ENCODE results near the gene PCDHAC1.
"Not testable (repeated sequence)": the region's sequence is repeated elsewhere in the genome, so short reads cannot be mapped to it uniquely, and the experiment has no call there.

The PCDHAC1 gene, protein sequence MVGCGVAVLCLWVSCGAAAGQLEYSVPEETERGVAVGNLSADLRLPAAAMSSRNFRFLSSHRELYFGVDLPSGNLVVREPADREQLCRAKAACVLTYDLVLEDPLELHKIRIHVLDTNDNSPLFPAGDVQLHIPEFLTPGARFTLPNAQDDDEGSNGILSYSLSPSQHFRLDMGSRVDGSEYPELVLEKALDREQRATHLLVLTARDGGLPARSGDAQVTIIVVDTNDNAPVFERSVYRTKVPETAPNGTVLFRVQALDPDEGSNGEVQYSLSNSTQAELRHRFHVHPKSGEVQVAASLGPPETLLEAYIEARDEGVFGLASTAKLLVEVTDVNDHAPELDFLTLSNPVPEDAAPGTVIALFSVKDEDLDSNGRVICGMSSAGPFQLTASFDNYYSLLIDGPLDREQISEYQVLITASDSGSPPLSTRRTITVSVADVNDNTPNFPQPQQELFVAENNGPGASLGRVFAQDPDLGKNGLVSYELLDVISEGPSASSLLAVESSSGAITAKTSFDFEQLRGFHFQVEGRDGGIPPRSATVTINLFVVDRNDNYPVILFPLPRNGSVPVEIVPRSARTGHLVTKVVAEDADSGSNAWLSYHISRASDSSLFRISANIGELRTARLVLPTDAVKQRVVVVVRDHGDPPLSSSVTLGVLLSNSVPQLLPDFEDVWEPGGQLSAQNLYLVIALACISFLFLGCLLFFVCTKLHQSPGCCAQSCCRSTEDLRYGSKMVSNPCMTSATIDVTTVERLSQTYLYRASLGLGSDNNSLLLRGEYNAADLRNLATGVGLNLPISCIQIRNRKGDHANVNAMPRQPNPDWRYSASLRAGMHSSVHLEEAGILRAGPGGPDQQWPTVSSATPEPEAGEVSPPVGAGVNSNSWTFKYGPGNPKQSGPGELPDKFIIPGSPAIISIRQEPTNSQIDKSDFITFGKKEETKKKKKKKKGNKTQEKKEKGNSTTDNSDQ

GRCh38 chr5:140925806-140926442 lies at the start of gene PCDHAC1:
Gene PCDHAC1 (plus strand): TSS chr5:140926299. CDS start chr5:140926893, 594 bp downstream.
- no peak for DNase-seq

DNA sequence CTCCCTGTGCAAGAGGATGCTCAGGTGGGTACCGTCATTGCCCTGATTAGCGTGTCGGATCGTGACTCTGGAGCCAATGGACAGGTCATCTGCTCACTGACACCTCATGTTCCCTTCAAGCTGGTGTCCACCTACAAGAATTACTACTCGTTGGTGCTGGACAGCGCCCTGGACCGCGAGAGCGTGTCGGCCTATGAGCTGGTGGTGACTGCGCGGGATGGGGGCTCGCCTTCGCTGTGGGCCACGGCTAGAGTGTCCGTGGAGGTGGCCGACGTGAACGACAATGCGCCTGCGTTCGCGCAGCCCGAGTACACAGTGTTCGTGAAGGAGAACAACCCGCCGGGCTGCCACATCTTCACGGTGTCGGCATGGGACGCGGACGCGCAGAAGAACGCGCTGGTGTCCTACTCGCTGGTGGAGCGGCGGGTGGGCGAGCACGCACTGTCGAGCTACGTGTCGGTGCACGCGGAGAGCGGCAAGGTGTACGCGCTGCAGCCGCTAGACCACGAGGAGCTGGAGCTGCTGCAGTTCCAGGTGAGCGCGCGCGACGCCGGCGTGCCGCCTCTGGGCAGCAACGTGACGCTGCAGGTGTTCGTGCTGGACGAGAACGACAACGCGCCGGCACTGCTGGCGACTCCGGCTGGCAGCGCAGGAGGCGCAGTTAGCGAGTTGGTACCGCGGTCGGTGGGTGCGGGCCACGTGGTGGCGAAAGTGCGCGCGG lies 49.4 kb upstream of the PCDHAC1 start:
- not testable (repeated sequence) for DNase-seq

DNA sequence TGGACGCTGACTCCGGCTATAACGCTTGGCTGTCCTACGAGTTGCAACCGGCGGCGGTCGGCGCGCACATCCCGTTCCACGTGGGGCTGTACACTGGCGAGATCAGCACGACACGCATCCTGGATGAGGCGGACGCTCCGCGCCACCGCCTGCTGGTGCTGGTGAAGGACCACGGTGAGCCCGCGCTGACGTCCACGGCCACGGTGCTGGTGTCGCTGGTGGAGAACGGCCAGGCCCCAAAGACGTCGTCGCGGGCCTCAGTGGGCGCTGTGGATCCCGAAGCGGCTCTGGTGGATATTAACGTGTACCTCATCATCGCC lies 48.9 kb upstream of the PCDHAC1 start:
- DNase-seq = no peak

- DNase-seq = no peak
These were observed 44.1 kb upstream of the PCDHAC1 start, which contains the start of gene PCDHA13 for GRCh38 chr5:140881889-140882590. Gene PCDHA13 (plus strand): TSS chr5:140882124. CDS start chr5:140882269, 145 bp downstream.

- DNase-seq = no peak
These were observed 43.6 kb upstream of the PCDHAC1 start for GRCh38 chr5:140882591-140882899.

- no peak for DNase-seq
These were observed 42.7 kb upstream of the PCDHAC1 start for GRCh38 chr5:140883373-140883772.

GRCh38 chr5:140883927-140884697 lies 42.0 kb upstream of the PCDHAC1 start:
- DNase-seq = no peak

DNA sequence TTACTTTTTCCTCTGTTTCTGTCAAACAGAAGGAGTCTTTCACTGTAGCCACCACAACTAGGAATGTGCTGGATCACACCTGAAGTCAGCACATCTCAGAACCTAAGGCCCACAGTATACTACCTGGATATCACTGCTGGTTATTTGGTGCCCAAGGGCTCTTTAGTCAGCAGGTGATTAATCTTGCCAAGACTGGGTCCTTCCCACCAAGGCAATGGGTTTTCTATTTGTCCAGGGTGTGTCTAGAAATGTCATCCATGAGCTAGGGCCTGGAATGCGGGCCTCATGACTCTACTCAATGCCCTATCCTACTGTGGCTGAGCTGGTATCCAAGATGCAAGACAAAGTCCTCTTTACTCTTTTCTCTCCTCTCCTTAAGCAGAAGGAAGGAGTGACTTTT lies 9.8 kb upstream of the PCDHAC1 start:
- no peak for DNase-seq

DNA sequence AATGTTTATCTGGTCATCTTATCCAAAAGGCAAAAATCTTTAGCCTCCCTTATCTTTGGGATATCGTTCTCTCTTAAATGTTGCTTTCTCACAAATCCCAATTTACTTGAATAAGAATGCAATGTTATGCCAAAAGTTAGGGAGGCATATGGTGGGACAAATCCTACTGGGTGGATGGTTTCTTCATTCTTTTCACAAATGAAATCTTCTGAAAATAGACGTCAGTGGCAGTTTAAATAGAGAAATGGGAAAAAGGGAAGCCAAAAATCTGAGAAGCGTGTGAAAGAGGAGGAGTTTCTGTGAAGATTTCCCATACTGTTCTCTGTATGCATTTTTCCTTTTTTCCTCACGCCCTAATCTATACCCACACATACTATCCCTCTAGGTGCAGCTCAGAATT lies 2.5 kb upstream of the PCDHAC1 start:
- DNase-seq = no peak

DNA sequence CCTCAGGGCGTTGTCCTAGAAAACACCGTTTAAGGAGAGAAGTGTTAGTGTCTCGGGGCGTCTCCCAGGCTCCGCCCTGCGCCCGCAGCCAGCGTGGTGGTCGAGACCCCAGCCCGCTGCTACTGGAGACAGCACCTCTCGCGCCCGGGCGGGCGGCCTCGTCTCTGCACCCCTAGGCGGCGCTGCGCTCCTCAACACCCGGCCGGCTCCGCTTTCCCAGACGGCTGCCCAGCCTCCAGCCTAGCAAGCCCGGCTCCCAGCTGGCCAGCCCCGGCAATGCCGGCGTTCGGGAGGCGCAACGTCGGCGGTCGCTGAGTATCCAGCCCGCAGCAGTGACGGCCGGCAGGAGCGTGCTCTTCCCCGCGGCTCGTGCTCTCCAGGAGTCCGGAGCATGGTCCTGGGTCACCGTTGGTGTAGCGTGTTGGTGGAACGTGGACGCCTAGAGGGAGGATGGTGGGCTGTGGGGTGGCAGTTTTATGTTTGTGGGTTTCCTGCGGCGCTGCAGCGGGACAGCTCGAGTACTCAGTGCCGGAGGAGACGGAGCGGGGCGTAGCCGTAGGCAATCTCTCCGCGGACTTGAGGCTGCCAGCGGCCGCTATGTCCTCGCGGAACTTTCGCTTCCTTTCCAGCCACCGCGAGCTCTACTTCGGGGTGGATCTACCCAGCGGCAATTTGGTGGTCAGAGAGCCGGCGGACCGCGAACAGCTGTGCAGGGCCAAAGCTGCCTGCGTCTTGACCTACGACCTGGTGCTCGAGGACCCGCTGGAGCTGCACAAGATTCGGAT lies 536 bp downstream of the PCDHAC1 start:
- DNase-seq = peak; percentile 9

- DNase-seq = no peak
These were observed 1.1 kb downstream of the PCDHAC1 start for GRCh38 chr5:140927228-140927573.

DNA sequence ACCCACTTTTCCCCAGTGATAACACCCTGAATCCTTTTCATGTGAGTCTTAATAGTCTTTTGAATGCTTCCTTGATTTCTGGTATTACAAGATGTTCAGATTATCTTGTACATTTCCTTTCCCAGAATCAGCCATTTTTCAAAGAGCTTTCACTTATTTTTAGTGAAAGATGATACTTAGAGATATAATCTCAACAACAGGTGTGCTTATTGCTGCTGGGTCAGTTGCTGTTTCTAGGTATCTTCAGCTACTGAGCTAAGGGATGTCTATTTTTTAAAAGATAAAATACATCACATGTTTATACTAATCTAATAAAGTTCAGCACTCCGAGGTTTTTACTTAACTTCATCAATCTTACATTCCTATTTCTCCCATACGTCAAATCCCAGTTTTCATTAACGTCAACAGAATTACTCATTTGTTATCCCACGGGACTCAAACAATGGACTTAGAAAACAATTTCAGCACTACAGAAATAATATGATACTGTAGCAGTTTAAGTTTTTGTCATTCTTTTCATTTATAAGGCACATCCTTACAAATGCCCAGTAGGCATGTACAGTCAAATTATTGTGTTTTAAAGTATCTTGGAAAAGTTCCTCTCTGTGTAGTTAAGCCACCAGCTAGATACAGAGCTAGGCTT lies 9.0 kb downstream of the PCDHAC1 start:
- DNase-seq = no peak

- DNase-seq = no peak
These were observed 20.5 kb downstream of the PCDHAC1 start for GRCh38 chr5:140946578-140946977.

DNA sequence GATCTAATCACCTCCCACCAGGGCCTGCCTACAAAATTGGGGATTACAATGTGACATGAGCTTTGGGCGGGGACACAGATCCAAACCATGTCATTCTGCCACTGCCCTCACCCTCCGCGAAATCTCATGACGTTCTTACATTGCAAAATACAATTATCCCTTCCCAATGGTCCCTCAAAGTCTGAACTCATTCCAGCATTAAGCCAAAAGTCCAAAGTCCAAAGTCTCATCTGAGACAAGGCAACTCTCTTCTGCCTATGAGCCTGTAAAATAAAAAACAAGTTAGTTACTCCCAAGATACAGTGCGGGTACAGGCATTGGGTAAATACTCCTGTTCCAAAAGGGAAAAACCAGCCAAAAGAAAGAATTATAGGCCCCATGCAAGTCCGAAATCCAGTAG lies 25.5 kb downstream of the PCDHAC1 start:
- no peak for DNase-seq

DNA sequence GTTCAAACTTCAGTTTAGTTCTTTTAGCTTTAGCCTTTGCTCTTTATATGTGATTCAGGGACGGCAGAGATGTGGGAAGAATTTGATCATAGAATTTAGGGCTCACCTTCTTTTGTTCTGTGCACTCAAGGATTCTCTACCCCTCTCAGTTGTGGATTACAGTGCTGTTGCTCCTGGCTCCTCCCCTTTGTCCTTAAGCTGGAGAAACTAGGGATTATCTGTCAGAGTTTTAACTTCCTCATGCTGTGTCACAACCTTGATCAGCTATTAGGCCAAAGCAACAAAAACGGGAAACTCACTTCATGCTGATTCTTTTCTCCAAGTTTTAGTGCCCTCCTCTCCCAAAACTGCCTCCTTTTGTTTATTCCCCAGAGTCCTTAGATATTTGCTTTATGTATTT lies 27.1 kb downstream of the PCDHAC1 start:
- DNase-seq = no peak

- DNase-seq = no peak
These were observed 36.1 kb downstream of the PCDHAC1 start for GRCh38 chr5:140962190-140962589.

GRCh38 chr5:140964356-140964755 lies 38.3 kb downstream of the PCDHAC1 start:
- DNase-seq = no peak

- DNase-seq = no peak
These were observed 39.8 kb downstream of the PCDHAC1 start for GRCh38 chr5:140965905-140966292.

- DNase-seq = no peak
These were observed 40.5 kb downstream of the PCDHAC1 start, which contains the start of gene PCDHAC2 for GRCh38 chr5:140966293-140967225. Gene PCDHAC2 (plus strand): TSS chr5:140966476. CDS start chr5:140966767, 291 bp downstream.
